Keratinocyte (primary cell): ENCODE data around the gene CRKL. TPM values are rescaled to one million over a fixed set of nuclear protein-coding genes. Genes with fewer than 3 reads are reported as not detected.

Experiments
- DNase-seq: peaks from one replicate; pipeline ENCODE4 v3.0.0-alpha.2; 2011; ENCODE audit warnings: low read depth, missing footprints, low spot score
- FAIRE-seq: peaks from 2 replicates; lab custom pipeline; 2011; peaks lifted over from hg19 to GRCh38; lab: Jason Lieb, UNC
- H2AFZ ChIP-seq: 2 replicates; pipeline ENCODE4 v1.6.0; 2012; ENCODE audit warnings: low read length, control low read depth, inconsistent platforms; ENCODE audit not compliant: control insufficient read depth
- H3K27ac ChIP-seq: 2 replicates; pipeline ENCODE4 v1.5.1; 2011; ENCODE audit warnings: low read length; ENCODE audit not compliant: control insufficient read depth, insufficient read depth
- H3K27me3 ChIP-seq: 3 replicates; pipeline ENCODE4 v1.6.0; 2011; ENCODE audit warnings: low read length; ENCODE audit not compliant: control insufficient read depth, insufficient read depth; ENCODE audit errors: extremely low read depth
- H3K36me3 ChIP-seq, 2 experiments: 2 replicates in 1 of 2; 3 replicates in 1 of 2; pipeline ENCODE4 v1.5.1; 2011; ENCODE audit warnings: low read length in 2 of 2, mild to moderate bottlenecking in 1 of 2; ENCODE audit not compliant: control insufficient read depth in 2 of 2, insufficient read depth in 2 of 2; ENCODE audit errors: extremely low read depth in 1 of 2
- H3K4me1 ChIP-seq: 3 replicates; pipeline ENCODE4 v1.5.1; 2011; ENCODE audit warnings: low read length; ENCODE audit not compliant: control insufficient read depth, insufficient read depth; ENCODE audit errors: extremely low read depth
- H3K4me2 ChIP-seq: 3 replicates; pipeline ENCODE4 v1.6.0; 2011; ENCODE audit warnings: low read depth, low read length; ENCODE audit not compliant: control insufficient read depth, insufficient read depth; ENCODE audit errors: extremely low read depth
- H3K4me3 ChIP-seq, 3 experiments: fragments of 200-600 bp in 1 of 3; sonication (generic) in 1 of 3; 2 replicates in 2 of 3; 3 replicates in 1 of 3; pipeline ENCODE4 v1.5.1; 2011 to 2016; ENCODE audit warnings: low read length in 3 of 3, mild to moderate bottlenecking in 3 of 3, control low read depth in 2 of 3, inconsistent platforms in 1 of 3, low read depth in 1 of 3, mixed read lengths in 1 of 3, mixed run types in 1 of 3, moderate library complexity in 1 of 3; ENCODE audit not compliant: control insufficient read depth in 2 of 3, insufficient read depth in 2 of 3; ENCODE audit errors: extremely low read depth in 1 of 3
- H3K79me2 ChIP-seq: 2 replicates; pipeline ENCODE4 v1.6.0; 2012; ENCODE audit warnings: low read length; ENCODE audit not compliant: control insufficient read depth, insufficient read depth
- H3K9ac ChIP-seq: 3 replicates; pipeline ENCODE4 v1.6.0; 2011; ENCODE audit warnings: low read length; ENCODE audit not compliant: control insufficient read depth, insufficient read depth; ENCODE audit errors: extremely low read depth
- H3K9me1 ChIP-seq: 3 replicates; pipeline ENCODE4 v1.6.0; 2011; ENCODE audit warnings: low read length; ENCODE audit not compliant: control insufficient read depth, insufficient read depth; ENCODE audit errors: extremely low read depth
- H3K9me3 ChIP-seq: 2 replicates; pipeline ENCODE4 v1.5.1; 2012; ENCODE audit warnings: low read depth, low read length; ENCODE audit not compliant: control insufficient read depth
- H4K20me1 ChIP-seq: 3 replicates; pipeline ENCODE4 v1.6.0; 2011; ENCODE audit warnings: low read length; ENCODE audit not compliant: control insufficient read depth, insufficient read depth; ENCODE audit errors: extremely low read depth
- EZH2 ChIP-seq: IDR thresholded peaks from one replicate; pipeline ENCODE4 v1.6.1; 2012; ENCODE audit warnings: inconsistent platforms, mild to moderate bottlenecking, low read length, moderate library complexity
- dilution Hi-C: fragments of 300-500 bp; cut with MboI; formaldehyde crosslinking; loops from one replicate; pipeline ENCODE4 v1.7.0; 2020; ENCODE audit warnings: low sequenced_read_pairs; ENCODE audit not compliant: extremely low pct_ligation_motif_present
- polyA plus RNA-seq, 5 experiments: library from polyadenylated mRNA; depleted of rRNA in 3 of 5; stranded (reverse) in 3 of 5; stranded (forward) in 1 of 5; unstranded in 1 of 5; fragments of >200 nt; gene quantifications; 1 replicate in 1 of 5; 2 replicates in 3 of 5; 3 replicates in 1 of 5; pipeline versions ENCODE4 v1.2.1 to v1.2.3, GENCODE V29; 2011 to 2012; ENCODE audit warnings: missing spikeins in 2 of 5, low read depth in 1 of 5, low replicate concordance in 1 of 5
- TF ChIP-seq, protein P1 (sequence below), 3 experiments: IDR thresholded peaks in 1 of 3; conservative IDR thresholded peaks in 1 of 3; optimal IDR thresholded peaks in 1 of 3; 2 replicates in 2 of 3; 3 replicates in 1 of 3; pipeline versions ENCODE3 to v1.5.1; 2011; ENCODE audit warnings: low read length in 3 of 3, mild to moderate bottlenecking in 3 of 3, moderate library complexity in 2 of 3, control low read depth in 1 of 3, inconsistent platforms in 1 of 3; ENCODE audit not compliant: insufficient read depth in 2 of 3; ENCODE audit errors: extremely low read depth in 1 of 3

Gene CRKL
- polyA plus RNA-seq, 1 donor (not counting 4 experiments of a cell fraction or from before 2014, with no cell fraction given): 32.1 TPM

DNA sequence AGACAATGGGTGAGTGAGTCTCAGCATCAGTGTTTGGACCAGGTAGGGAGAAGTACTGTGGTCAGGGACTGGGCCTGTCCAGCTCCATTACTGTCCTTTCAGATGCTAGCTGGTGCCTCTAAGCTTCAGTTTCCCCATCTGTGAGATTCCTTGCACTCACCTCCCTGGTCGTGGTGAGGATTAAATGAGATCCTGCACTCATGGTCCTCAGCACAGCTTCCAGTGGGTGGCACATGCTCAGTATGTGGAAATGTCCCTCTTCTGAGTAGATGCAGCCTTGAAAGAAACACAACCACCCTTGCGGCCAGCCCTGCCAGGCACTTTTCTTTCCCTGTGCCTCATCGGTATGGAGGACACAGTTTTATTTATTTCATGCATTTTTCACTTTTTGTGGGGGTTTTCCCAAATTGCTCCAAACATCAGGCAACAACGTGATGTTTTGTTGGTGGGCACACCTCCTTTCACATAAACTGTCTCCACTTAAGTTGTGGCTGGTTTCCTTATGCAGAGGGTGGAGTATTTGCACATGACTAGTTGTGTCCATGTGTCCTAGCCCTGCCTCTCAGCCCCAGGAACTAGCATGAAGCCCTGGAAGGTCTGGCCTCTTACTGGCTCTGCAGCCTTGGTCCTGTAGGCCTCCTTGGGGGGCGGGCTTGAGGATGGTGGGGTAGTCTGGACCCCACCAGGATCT lies 66.0 kb downstream of the CRKL start:
- Histone ChIP-seq H3K79me2 (peaks cover 23% of the 10 kb centered on the region), H3K36me3 (peaks cover 21% of the 10 kb centered on the region in 2 experiments), H3K4me3 (peak overlapping the region; percentile 75 to 93 (median 90)), H3K4me1 (peaks cover 29% of the 10 kb centered on the region), H3K27me3 (no peaks in the 10 kb centered on the region), H3K4me2 (peak overlapping the region; percentile 97), H3K27ac (peak overlapping the region; percentile 77), H3K9me1 (no peaks in the 10 kb centered on the region), H2AFZ (no peak overlapping the region), H3K9me3 (peaks cover 6% of the 10 kb centered on the region), H3K9ac (peak overlapping the region; percentile 91), H4K20me1 (peaks cover 4% of the 10 kb centered on the region)
- dilution Hi-C loops: no loop called here
- TF ChIP-seq, protein P1, sequence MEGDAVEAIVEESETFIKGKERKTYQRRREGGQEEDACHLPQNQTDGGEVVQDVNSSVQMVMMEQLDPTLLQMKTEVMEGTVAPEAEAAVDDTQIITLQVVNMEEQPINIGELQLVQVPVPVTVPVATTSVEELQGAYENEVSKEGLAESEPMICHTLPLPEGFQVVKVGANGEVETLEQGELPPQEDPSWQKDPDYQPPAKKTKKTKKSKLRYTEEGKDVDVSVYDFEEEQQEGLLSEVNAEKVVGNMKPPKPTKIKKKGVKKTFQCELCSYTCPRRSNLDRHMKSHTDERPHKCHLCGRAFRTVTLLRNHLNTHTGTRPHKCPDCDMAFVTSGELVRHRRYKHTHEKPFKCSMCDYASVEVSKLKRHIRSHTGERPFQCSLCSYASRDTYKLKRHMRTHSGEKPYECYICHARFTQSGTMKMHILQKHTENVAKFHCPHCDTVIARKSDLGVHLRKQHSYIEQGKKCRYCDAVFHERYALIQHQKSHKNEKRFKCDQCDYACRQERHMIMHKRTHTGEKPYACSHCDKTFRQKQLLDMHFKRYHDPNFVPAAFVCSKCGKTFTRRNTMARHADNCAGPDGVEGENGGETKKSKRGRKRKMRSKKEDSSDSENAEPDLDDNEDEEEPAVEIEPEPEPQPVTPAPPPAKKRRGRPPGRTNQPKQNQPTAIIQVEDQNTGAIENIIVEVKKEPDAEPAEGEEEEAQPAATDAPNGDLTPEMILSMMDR (optimal IDR thresholded peaks at IDR 0.05 in 1 of 3, IDR thresholded peaks at IDR 0.05 in 1 of 3, conservative IDR thresholded peaks at IDR 0.05 in 1 of 3; ENCODE audit: extremely low read depth in 1 of 3, insufficient read depth in 2 of 3, low read length in 3 of 3): no peak
- no peak for TF ChIP-seq EZH2
- DNase-seq (no peak), FAIRE-seq (no peak)

DNA sequence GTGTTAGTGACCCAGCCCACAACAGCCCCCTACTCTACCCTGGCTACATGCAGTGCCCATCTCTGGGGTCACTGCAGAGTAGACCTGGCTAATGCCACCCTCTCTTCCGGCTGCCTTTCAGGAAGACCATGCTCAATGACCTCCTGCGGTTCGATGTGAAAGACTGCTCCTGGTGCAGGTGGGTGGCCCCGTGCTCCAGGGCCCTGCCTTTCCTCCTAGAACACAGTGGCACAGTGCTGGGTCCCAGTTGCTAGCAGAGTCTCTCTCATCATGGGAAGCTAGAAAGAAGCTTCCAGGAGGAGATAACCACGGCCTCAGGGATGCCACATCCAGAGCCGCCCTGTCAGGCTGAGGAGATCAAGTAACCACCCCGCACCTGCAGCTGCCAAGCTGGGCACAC lies 68.5 kb downstream of the CRKL start:
- Histone ChIP-seq H3K4me2 (no peak overlapping the region), H3K4me1 (peaks cover 16% of the 10 kb centered on the region), H3K4me3 (no peak overlapping the region), H4K20me1 (peaks cover 4% of the 10 kb centered on the region), H3K36me3 (peaks cover 25 to 28% of the 10 kb centered on the region in 2 experiments), H2AFZ (no peak overlapping the region), H3K9ac (no peak overlapping the region), H3K27me3 (no peaks in the 10 kb centered on the region), H3K79me2 (peaks cover 23% of the 10 kb centered on the region), H3K27ac (no peak overlapping the region), H3K9me1 (no peaks in the 10 kb centered on the region), H3K9me3 (no peaks in the 10 kb centered on the region)
- DNase-seq (no peak), FAIRE-seq (no peak)
- TF ChIP-seq, protein P1 (optimal IDR thresholded peaks at IDR 0.05 in 1 of 3, IDR thresholded peaks at IDR 0.05 in 1 of 3, conservative IDR thresholded peaks at IDR 0.05 in 1 of 3; ENCODE audit: extremely low read depth in 1 of 3, insufficient read depth in 2 of 3, low read length in 3 of 3): no peak
- TF ChIP-seq EZH2: no peak
- dilution Hi-C loops: no loop called here
